GM23248 (cell line): ENCODE results near the gene CCNG2. TPM values are rescaled to one million over a fixed set of nuclear protein-coding genes. Genes with fewer than 3 reads are reported as not detected.

ENCODE experiments used
- DNase-seq: peaks from one replicate; pipeline ENCODE4 v3.0.0-alpha.2; 2015
- H2AFZ ChIP-seq: fragments of 200-600 bp; sonication (generic); 2 replicates; pipeline ENCODE4 v1.6.1; 2016; ENCODE audit warnings: antibody characterized with exemption
- H3F3A ChIP-seq: fragments of 200-600 bp; sonication (generic); 2 replicates; pipeline ENCODE4 v1.6.1; 2016; ENCODE audit warnings: mild to moderate bottlenecking, antibody characterized with exemption, mixed run types; ENCODE audit not compliant: insufficient read depth
- H3K27ac ChIP-seq: fragments of 200-600 bp; sonication (generic); 2 replicates; pipeline ENCODE4 v1.5.1; 2016; ENCODE audit warnings: mild to moderate bottlenecking
- H3K27me3 ChIP-seq: fragments of 200-600 bp; sonication (generic); replicated peaks from 2 replicates; pipeline ENCODE4 v1.6.1; 2016; ENCODE audit warnings: mild to moderate bottlenecking; ENCODE audit not compliant: insufficient read depth
- H3K36me3 ChIP-seq: fragments of 200-600 bp; sonication (generic); 2 replicates; pipeline ENCODE4 v1.6.1; 2016; ENCODE audit warnings: low read depth, mild to moderate bottlenecking
- H3K4me1 ChIP-seq: fragments of 200-600 bp; sonication (generic); 2 replicates; pipeline ENCODE4 v1.6.1; 2016; ENCODE audit warnings: mild to moderate bottlenecking; ENCODE audit not compliant: insufficient read depth
- H3K4me2 ChIP-seq: fragments of 200-600 bp; sonication (generic); one replicate; pipeline ENCODE4 v1.6.1; 2016; ENCODE audit warnings: mild to moderate bottlenecking; ENCODE audit not compliant: unreplicated experiment
- H3K4me3 ChIP-seq: fragments of 200-600 bp; sonication (generic); 2 replicates; pipeline ENCODE4 v1.5.1; 2016; ENCODE audit warnings: mild to moderate bottlenecking
- H3K79me2 ChIP-seq: fragments of 200-600 bp; sonication (generic); 2 replicates; pipeline ENCODE4 v1.6.1; 2016; ENCODE audit warnings: mild to moderate bottlenecking; ENCODE audit not compliant: insufficient read depth
- H3K9ac ChIP-seq: fragments of 200-600 bp; sonication (generic); 2 replicates; pipeline ENCODE4 v1.6.1; 2016; ENCODE audit warnings: mild to moderate bottlenecking
- H3K9me2 ChIP-seq: fragments of 200-600 bp; sonication (generic); 2 replicates; pipeline ENCODE4 v1.6.1; 2016; ENCODE audit warnings: mixed run types, mild to moderate bottlenecking, moderate library complexity; ENCODE audit not compliant: insufficient read depth
- H3K9me3 ChIP-seq: fragments of 200-600 bp; sonication (generic); one replicate; pipeline ENCODE4 v1.6.1; 2017; ENCODE audit warnings: low read depth
- H4K20me1 ChIP-seq: fragments of 200-600 bp; sonication (generic); 2 replicates; pipeline ENCODE4 v1.6.0; 2016; ENCODE audit not compliant: insufficient read depth
- EZH2 ChIP-seq: fragments of 200-600 bp; sonication (generic); IDR thresholded peaks from 2 replicates; pipeline ENCODE4 v1.6.1; 2018; ENCODE audit warnings: antibody characterized with exemption, mild to moderate bottlenecking; ENCODE audit not compliant: insufficient read depth, poor library complexity, severe bottlenecking
- EZH2phosphoT487 ChIP-seq: fragments of 200-600 bp; sonication (generic); IDR thresholded peaks from 2 replicates; pipeline ENCODE4 v1.6.1; 2018; ENCODE audit warnings: antibody characterized with exemption, moderate library complexity, mild to moderate bottlenecking, low read depth; ENCODE audit not compliant: insufficient read depth
- WGBS, 2 experiments: methylation state at CpG; one replicate each; pipeline ENCODE4 v1.1.6; 2015 to 2017; ENCODE audit warnings: low lambda C conversion rate in 2 of 2, low coverage in 1 of 2; ENCODE audit errors: missing lambda C conversion rate in 2 of 2; 5-methylcytosine and 5-hydroxymethylcytosine counted together
- in situ Hi-C: fragments of 300-500 bp; cut with MboI; formaldehyde crosslinking; loops from 2 replicates; pipeline ENCODE4 v1.15.0; 2020
- polyA plus RNA-seq: library from polyadenylated mRNA; unstranded; fragments of >200 nt; fragmentation: Nextera tagmentation; extraction: Ambion mirVana; gene quantifications from 2 replicates; pipeline ENCODE4 v1.2.1, GENCODE V29; 2016
- total RNA-seq: library from RNA; depleted of rRNA; stranded (reverse); fragments of >200 nt; shearing (Covaris generic); gene quantifications from 2 replicates; pipeline ENCODE4 v1.2.3, GENCODE V29; 2014

The CCNG2 gene
- total and polyA plus RNA-seq, 2 experiments from 2014 or later: 32.6 to 40.0 TPM

- no peak overlapping the region for H3K4me3 ChIP-seq
- peaks cover 16% of the 10 kb centered on the region for H3K4me1 ChIP-seq
- no peak overlapping the region for H2AFZ ChIP-seq
- H3K27me3 ChIP-seq: no peaks in the 10 kb centered on the region
- no peak overlapping the region for H3K4me2 ChIP-seq
- H3K9me3 ChIP-seq: no peaks in the 10 kb centered on the region
- H3K79me2 ChIP-seq: no peaks in the 10 kb centered on the region
- H3K9me2 ChIP-seq: no peaks in the 10 kb centered on the region
- H3F3A ChIP-seq: peaks cover 13% of the 10 kb centered on the region; the same call in 1 of the 2 replicates
- DNase-seq: peak; percentile 75
- TF ChIP-seq EZH2phosphoT487: no peak
- no peak for TF ChIP-seq EZH2
- H3K9ac ChIP-seq: no peak overlapping the region
- WGBS, 2 experiments: 69 to 72% methylated on average over 1 of the region's 1 CpG
- no peaks in the 10 kb centered on the region for H4K20me1 ChIP-seq
- in situ Hi-C loops: loop anchor here (10.0 to 25.0 kb wide), 2 partner anchors 107 to 689 kb away; no protein-coding TSS in a partner anchor
- no peaks in the 10 kb centered on the region for H3K36me3 ChIP-seq
- no peak overlapping the region for H3K27ac ChIP-seq
These were observed 44.3 kb downstream of the CCNG2 start for GRCh38 chr4:77201343-77201742.

DNA sequence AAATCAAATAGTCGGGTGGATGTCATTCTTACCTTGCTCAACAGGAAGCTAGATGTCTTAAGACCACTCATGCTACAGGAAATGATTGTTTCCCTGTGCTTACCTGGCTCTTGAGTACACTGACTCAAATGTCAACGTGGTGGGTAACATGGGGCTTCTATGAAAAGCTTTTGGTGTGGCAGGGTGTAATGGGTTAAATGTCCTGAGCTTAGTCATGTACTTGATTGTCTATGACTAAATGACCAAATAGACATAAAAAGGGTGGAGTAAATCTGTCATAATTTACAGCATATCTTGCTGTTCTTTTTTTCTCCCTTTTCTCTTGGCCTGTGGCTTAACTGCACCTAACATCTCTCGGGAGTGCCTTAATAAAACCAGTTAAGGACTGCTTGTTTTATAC lies 44.9 kb downstream of the CCNG2 start:
- Histone ChIP-seq H3K4me2 (no peak overlapping the region), H3K9me2 (no peaks in the 10 kb centered on the region), H3F3A (peaks cover 13% of the 10 kb centered on the region; the same call in 1 of the 2 replicates), H3K4me3 (no peak overlapping the region), H3K27ac (no peak overlapping the region), H2AFZ (no peak overlapping the region), H3K4me1 (peaks cover 16% of the 10 kb centered on the region), H3K9me3 (no peaks in the 10 kb centered on the region), H3K27me3 (no peaks in the 10 kb centered on the region), H3K36me3 (no peaks in the 10 kb centered on the region), H3K79me2 (no peaks in the 10 kb centered on the region), H3K9ac (no peak overlapping the region), H4K20me1 (no peaks in the 10 kb centered on the region)
- in situ Hi-C loops: loop anchor here (10.0 to 25.0 kb wide), 2 partner anchors 107 to 690 kb away; no protein-coding TSS in a partner anchor
- TF ChIP-seq EZH2phosphoT487: no peak
- no peak for TF ChIP-seq EZH2
- peak; percentile 36 for DNase-seq
- 73 to 78% methylated on average over 3 of the region's 3 CpGs for WGBS, 2 experiments

GRCh38 chr4:77202491-77202890 lies 45.5 kb downstream of the CCNG2 start:
- in situ Hi-C loops: loop anchor here (10.0 to 25.0 kb wide), 2 partner anchors 108 to 690 kb away; no protein-coding TSS in a partner anchor
- no peak for TF ChIP-seq EZH2phosphoT487
- no peak for TF ChIP-seq EZH2
- no peak overlapping the region for H3K4me2 ChIP-seq
- no peaks in the 10 kb centered on the region for H3K36me3 ChIP-seq
- H2AFZ ChIP-seq: no peak overlapping the region
- peaks cover 16% of the 10 kb centered on the region for H3K4me1 ChIP-seq
- no peaks in the 10 kb centered on the region for H3K27me3 ChIP-seq
- no peaks in the 10 kb centered on the region for H3K9me2 ChIP-seq
- H3K4me3 ChIP-seq: no peak overlapping the region
- DNase-seq: no peak
- H3K9ac ChIP-seq: no peak overlapping the region
- no peaks in the 10 kb centered on the region for H3K9me3 ChIP-seq
- H3F3A ChIP-seq: peaks cover 13% of the 10 kb centered on the region; the same call in 1 of the 2 replicates
- WGBS, 2 experiments: 87 to 91% methylated on average over 1 of the region's 1 CpG
- no peaks in the 10 kb centered on the region for H4K20me1 ChIP-seq
- H3K79me2 ChIP-seq: no peaks in the 10 kb centered on the region
- H3K27ac ChIP-seq: no peak overlapping the region

- Histone ChIP-seq H3K79me2 (no peaks in the 10 kb centered on the region), H2AFZ (no peak overlapping the region), H3K4me3 (no peak overlapping the region), H3K9me3 (no peaks in the 10 kb centered on the region), H3K4me2 (peak overlapping the region; percentile 9), H3K4me1 (peaks cover 16% of the 10 kb centered on the region), H3F3A (peaks cover 13% of the 10 kb centered on the region; the same call in 1 of the 2 replicates), H4K20me1 (no peaks in the 10 kb centered on the region), H3K9ac (no peak overlapping the region), H3K27me3 (no peaks in the 10 kb centered on the region), H3K27ac (no peak overlapping the region), H3K9me2 (no peaks in the 10 kb centered on the region), H3K36me3 (no peaks in the 10 kb centered on the region)
- TF ChIP-seq EZH2phosphoT487: no peak
- TF ChIP-seq EZH2: no peak
- DNase-seq: peak; percentile 92
- in situ Hi-C loops: loop anchor here (10.0 to 25.0 kb wide), 2 partner anchors 109 to 691 kb away; no protein-coding TSS in a partner anchor
- 5% methylated on average over 8 of the region's 8 CpGs for WGBS, 2 experiments
These were observed 46.6 kb downstream of the CCNG2 start for GRCh38 chr4:77203380-77204197.
